GM18499 (cell line): Measurements from ENCODE around the gene GNPTG.

Source experiments
- ATAC-seq: cut with Tn5 transposase; IDR thresholded peaks from one replicate; pipeline ENCODE4 v1.9.1; 2021; ENCODE audit warnings: moderate number of reproducible peaks; ENCODE audit not compliant: insufficient read depth, unreplicated experiment

The GNPTG gene

DNA sequence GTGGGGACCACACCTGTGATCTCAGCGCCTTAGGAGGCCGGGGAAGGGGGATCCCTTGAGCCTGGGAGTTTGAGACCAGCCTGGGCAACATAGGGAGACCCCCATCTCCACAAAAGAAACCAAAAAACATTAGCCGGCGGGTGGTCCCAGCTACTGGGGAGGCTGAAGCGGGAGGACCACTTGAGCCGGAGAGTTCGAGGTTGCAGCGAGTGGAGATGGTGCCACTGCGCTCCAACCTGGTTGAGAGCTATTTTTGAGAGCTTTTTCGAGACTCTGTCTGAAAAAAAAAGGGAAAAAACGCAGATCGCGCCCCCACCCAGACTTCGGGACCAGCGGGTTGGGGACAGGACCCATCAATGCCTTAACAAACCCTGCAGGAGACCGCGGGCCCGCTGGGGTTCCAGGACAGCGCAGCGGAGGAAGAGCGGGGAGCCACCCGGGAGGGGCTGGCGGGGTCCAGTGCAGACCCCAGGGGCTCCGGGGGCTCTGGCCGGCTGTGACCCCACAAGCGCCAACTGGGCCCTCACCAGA is 19.0 kb upstream of the GNPTG start:
- no peak for ATAC-seq

DNA sequence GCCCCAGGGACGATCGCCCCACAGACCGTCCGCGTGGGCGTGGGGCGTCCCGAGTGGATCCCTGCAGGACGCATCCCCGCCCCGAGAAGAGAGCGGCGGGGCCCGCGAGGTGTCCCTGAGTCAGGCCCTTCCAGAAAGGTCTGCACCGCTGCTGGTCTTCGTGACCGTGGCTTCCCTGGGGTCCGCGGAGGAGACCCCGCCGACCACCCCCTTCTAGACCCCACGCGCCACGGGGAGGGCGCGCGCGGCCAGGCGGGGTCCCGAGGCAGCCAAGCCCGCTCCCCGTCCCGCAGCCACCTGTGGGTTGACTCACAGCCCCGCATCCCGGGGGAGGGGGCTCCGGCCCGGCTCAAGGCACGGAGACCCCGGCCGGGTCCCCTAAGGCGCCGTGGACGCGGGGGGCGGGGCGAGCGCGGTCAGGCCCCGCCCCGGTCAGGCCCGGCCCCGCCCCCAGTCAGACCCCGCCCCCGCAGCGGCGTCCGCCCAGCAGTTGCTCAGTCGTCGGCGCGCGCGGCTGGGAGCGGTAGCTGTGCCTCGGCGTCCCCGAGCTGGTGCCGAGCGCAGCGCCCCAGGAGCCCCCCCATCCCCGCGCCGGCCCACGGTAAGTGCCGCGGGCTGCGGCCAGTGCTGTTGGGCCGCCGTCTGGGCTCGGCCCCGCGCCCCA is 18.4 kb upstream of the GNPTG start, which contains the start of gene BAIAP3:
Gene BAIAP3, plus strand, starts transcription at position 497 of the 664 bp plus-strand sequence. CDS start 4,905 bp downstream, outside the sequence.
- no peak for ATAC-seq

DNA sequence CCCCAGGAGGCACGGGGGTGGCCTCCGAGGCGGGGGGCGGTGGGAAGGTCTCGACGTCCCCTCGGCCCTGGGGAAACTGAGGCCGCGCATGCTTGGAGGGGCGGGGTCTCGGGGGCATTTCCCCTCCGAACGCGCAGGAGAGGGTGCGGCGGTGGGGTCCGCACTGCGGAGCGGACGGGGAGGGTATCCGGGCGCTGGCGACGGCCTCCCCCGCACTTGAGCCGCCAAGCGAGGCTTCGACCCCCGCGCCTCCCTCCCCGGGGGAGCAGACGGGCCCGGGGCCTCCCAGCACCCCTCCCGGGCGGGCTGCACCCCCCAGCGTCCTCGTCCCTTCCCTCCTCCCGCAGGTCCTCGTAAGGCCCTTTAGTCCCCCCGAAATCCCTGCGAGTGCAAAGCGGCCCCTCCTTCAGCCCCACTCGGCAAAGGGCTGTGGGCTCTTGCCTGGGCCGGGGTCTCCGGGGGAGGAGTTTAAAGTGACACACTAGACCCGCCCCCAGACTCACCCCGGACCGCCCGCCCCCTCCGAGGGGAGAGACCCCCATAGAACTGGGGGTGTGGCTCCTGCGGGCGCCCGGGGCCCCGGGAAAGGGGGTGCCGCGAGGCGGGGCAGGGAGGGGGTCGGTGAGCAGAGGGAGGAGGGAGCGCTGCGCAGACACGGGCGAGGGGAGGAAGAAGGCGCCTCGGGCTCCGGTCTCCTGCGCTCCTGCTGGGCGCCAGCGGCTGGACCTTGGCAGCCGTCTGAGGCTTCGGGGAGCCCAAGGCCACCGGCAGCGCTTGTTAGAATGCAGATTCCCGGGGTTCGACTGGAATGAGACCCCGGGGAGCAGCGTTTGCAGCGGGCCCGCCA is 17.7 kb upstream of the GNPTG start:
- ATAC-seq: no peak

DNA sequence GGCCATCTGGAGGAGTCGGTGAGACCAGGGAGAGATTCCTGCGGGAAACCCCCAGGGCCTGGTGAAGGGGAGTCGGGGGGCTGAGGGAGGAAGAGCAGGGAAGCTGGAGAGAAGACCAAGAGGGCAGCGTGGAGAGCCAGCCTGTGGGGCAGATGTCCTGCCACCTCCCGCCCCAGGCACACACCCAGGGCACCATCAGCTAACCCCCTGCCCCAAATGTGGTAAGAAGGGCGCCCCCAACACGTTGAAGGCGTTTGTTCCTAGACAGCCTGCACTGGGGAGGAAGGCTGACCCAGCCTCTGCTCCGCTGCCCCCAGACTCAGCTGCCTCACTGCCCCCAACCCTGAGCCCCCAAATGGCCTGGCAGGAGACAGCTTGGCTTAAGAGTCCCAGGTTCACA is 17.0 kb upstream of the GNPTG start:
- ATAC-seq: no peak

DNA sequence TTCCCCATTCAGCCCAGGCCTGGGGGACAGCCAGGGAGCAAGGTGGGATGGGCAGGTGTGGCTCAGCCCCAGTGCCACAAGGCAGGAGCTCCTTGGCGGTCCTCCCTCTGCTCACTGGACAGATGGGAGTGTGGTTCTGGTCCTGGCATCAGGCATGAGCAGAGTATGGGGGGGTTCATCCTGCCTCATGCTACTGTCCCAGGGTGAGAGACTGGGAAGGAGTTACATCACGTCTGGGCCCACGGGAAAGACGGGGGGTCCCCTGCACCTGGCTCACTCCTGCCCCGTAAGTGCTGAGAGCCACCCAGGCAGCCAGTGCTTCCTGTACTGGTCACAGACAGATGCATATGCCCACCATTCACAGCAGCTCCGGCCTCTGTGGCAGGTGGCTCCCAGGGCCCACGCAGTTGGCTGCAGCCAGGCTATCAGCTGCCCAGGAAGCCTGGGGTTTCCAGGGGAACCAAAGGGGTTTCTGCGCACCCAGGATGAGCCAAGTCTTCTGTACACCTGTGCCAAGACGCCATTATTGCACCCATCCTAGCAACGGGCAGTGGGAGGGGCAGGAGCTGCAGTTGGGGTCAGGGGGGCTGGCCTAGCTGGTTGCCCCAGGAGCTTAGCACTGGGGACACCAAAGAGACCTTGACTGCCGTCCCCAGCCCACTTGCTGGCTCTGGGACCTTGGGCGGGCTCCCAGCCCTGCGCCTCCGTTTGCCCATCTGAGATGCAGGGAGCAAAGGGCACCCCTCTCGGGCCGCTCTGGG is 16.3 kb upstream of the GNPTG start:
- no peak for ATAC-seq

DNA sequence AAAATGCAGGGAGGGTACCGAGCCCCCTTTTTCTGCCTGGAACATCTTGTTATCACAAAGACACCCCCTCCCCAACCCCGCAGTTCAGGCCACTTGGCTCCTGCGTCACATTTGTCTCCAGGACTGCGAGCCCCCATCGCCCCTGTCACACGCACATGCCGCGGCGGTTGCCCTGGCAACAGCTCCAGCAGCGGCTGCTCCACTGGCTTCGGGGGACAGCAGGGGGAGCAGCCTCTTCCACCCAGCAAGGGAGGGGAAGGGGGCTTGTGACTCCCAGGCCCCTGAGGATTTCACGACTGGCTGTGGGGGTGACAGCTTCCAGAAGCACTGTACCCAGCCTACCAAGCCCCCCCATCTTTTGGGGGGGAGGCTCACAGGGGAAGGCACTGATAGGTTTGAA is 15.7 kb upstream of the GNPTG start:
- ATAC-seq: no peak

DNA sequence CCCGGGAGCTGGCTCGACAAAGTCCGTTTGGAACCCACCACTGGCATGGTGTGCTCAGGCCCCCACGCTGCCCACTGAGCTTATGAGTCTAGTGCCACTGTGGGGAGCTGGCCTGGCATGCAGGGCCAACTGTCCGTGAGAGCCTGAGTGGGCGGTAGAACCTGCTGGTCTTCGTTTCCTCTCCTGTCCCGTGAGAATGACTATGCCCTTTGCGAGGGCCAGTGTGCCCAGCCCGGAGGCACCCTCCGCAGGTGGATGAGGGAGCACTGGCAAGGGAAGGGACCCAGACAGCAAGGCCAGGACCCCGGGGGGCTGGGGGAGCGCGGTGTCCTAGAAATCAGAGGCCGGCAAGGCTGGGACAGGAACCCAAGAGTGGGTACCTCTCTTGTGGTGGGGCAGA is 15.1 kb upstream of the GNPTG start:
- ATAC-seq: no peak

DNA sequence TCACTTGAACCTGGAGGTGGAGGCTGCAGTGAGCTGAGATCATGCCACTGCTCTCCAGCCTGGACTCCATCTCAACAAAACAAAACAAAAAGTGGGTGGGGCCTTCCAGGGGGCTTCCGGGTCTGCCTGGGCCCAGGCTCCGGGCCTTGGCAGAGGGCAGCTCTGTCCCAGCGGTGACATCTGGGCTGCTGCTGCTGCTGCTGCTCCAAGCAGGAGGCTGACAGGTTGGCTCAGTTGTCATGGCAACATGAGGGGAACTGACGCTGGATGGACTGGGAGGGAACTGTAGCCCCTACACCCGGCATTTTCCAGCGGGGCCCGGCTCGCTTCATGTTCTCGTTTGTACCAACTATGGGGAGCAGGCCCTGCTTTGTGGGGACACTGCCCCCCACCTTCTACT is 14.2 kb upstream of the GNPTG start:
- ATAC-seq: no peak

DNA sequence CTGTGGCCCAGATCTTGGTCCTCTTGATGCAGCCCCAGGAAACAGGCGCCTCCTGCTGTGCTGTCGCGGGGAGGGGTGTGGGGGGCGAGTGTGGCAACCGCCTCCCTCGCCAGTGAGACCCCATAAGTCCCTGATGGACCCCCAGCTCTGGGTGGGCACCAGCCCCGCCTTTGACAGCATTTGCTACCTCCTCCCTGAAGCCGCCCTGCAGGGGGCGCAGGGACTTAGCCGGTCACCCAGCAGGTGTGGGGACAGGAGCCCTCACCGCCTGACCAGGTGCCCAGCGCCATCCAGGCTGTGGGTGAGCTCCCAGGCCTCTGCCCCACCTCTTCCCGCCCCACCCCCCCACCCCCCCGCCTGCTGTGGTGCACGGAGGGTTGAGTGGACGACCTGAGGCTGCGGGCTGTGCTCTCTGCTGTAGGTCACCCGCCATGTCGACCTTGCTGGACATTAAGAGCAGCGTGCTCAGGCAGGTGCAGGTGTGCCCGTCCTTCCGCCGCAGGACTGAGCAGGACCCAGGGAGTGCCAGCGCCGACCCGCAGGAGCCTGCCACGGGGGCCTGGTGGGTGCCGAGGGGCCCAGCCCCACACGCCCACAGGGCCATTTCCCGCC is 13.5 kb upstream of the GNPTG start:
- ATAC-seq: no peak

DNA sequence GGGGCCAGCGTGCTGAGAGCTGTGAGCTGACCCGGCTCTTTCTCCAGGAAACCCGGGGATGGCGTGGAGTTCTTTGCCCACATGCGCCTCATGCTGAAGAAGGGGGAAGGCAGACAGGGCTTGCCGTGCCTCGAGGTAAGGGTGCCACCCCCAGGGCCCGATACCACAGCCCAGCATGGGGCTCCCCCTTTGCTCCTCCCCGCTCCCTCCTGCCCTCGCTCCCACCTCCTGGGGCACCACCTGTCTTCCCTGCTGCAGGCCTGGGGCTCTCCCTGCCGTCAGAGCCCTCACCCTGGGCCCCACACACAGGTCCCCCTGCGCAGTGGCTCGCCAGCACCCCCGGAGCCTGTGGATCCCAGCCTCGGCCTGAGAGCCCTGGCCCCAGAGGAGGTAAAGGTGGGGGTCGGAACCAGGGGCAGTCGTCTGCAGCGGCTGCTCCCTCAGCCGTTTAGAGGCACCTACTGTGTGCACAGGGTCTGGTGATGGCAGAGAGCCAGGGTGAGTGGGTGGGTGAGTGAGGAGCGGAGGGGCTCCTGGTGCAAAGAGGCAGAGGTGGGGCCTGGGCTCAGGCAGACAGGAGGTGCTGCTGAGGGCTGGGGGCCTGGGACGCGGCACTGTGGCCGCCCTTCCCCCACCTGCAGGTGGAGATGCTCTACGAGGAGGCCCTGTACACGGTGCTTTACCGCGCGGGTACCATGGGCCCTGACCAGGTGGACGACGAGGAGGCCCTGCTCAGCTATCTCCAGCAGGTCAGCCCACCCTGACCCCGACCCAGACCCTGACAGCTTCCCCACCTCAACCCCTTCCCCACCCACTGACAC is 12.7 kb upstream of the GNPTG start:
- no peak for ATAC-seq

DNA sequence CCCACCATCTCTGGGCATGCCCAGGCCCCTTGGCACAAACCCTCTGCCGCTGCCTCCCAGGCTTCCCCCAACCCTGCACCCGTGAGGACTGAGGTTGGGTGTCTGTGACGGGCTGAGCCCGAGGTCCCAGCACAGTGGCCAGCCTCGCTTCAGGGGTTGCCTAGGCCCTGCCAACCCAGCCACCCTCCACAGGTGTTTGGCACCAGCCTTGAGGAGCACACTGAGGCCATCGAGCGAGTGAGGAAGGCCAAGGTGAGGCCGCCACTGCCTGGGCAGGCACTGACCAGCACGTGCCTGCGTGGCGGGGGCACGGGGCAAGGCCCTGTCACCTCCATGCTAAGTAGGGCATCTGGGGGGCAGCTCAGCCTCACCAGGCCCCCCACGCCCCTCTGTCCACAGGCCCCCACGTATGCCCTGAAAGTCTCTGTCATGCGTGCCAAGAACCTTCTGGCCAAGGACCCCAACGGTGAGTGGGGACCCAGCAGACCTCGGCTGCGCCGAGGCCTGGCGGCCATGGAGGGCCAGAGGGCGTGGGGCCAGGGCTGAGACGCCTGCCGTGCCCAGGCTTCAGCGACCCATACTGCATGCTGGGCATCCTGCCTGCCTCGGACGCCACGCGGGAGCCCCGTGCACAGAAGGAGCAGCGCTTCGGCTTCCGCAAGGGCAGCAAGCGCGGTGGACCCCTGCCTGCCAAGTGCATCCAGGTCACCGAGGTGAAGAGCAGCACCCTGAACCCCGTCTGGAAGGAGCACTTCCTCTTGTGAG is 10.8 kb upstream of the GNPTG start:
- ATAC-seq: no peak

DNA sequence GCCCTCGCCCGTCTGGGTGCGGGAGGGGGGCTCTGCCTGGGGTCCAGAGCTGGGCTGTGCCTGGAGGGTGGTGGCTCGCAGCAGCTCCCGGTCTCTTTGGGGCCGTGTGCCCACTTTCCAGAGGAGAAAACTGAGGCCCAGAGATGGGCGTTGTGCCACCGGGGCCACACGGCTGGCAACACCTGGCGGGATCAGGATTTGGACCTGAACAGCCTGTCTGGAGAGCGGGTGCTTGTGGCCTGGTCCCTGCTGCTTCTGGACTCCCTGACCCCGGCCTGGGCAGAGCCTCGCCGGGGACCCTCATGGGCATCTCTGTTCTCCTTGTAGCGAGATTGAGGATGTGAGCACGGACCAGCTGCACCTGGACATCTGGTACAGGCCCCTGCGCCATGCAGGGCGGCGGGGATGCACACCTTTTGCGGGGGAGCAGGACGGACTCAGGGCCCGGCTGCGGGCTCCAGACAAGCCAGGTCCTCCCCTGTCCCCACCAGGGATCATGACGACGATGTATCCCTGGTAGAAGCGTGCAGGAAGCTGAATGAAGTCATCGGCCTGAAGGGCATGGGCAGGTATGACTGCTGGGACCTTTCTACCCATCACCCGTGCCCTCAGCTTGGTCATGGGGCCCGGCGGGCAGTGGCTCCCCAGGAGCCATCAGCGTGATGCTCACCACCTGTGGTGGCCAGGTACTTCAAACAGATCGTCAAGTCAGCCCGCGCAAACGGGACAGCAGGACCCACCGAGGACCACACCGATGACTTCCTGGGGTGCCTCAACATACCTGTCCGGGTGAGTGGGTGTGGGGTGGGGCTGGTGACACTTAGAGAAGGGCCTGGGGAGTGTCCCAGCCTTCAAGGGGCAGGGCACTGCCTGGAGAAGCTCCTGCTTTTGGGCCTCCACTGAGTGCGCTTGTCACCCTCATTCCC is 10.0 kb upstream of the GNPTG start:
- ATAC-seq: no peak

DNA sequence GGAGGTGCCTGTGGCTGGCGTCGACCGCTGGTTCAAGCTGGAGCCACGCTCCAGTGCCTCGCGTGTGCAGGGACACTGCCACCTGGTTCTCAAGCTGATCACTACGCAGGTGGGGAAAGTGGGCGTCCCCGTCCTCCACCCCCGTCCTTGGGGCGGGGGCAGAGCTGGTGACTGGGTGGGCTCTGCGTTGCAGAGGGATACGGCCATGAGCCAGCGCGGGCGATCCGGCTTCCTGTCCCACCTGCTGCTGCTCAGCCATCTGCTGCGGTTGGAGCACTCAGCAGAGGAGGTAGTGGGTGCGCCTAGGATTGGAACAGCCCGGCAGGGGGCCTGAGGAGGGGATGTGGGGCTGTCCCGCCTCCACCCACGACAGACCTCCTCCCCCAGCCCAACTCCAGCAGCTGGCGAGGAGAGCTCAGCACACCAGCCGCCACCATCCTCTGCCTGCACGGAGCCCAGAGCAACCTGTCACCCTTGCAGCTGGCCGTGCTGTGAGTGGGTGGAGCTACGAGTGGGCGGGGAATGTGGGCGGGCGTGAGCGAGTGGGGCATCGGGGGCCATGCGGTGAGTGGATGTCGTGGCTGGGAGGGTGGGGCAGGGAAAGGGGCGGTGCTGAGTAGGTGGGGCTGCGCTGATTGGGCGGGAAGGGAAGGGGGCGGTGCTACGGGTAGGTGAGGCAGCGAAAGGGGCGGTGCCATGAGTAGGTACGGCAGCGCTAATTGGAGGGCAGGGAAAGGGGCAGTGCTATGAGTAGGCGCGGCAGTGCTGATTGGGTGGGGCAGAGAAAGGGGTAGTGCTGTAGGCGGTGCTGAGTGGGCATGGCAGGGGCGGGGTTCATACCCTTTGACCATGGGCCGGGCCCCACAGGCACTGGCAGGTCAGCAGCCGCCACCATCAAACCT is 9.0 kb upstream of the GNPTG start:
- ATAC-seq: peak; percentile 86

DNA sequence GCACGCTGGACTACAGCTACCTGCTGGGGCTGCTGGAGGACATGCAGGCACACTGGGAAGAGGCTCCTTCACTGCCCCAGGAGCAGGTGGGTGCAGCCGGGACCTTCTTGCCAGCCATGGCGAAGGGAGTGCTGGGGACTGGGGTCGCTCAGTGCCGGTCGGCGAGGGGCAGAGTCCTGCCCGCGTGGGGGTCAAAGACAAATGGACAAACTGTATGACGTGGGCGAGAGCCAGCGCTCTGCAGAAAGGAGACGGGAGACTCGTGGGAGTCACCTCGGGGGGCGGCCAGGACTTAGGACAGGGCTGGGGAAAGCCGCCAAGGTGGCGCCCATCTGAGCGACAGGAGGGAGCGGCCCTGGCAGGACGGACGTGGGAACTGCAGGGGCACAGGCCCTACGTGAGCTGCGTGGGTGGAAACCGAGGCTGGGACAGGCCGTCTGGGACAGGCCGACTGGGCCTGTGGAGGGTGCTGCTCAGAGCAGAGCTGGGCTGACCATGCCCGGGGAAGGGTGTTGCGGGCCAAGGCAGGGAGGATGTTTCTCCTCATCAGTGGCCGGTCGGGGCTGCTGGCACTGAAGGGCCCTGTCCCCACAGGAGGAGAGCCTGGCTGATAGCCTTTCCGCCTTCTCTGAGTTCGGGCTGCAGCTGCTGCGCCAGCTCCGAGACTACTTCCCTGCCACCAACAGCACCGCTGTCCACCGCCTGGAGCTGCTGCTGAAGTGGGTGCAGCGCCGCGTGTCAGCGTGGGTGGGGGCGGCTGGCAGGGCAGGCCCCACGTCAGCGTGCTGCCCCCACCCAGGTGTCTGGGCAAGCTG is 8.1 kb upstream of the GNPTG start:
- ATAC-seq: no peak

DNA sequence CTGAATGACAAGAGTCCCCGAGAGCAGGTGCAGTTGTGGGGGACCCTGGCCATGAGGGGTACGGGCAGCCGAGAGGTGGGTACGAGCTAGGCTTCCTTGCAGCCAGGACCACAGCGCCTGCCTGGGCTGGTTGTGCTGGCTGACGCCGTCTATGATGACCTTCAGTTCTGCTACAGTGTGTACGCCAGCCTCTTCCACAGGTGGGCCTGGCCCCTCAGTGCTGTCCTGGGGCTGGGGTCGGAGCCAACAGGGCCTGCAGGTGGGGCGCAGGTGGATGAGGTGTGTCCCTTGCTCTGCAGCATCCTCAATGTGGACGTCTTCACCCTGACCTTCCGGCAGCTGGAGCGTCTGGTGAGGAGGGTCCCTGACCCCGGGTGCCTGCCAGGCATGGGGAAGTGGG is 7.2 kb upstream of the GNPTG start:
- ATAC-seq: no peak

DNA sequence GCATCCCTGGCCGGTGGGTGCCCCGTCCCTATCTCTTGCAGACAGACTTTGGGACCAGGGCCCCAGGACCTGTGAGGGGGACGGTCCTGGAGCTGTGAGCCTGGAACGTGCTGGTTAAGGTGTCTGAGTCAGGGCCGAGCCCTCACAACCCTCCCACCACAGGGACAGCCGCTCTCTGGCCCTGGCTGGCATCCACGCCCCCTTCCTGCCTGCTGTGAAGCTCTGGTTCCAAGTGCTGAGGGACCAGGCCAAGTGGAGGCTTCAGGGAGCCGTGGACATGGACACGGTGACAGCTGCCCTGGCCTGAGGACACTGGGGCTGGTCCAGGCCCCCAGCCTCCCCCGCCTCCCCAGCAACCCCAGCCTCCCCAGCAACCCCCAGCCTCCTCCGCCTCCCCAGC is 6.6 kb upstream of the GNPTG start:
- ATAC-seq: no peak
